M059J (cell line): Measurements from ENCODE around the gene B3GLCT. TPM values are rescaled to one million over a fixed set of nuclear protein-coding genes. Genes with fewer than 3 reads are reported as not detected.
"Not testable (repeated sequence)": the region's sequence is repeated elsewhere in the genome, so short reads cannot be mapped to it uniquely, and the experiment has no call there.

Source experiments
- DNase-seq: peaks from one replicate; pipeline ENCODE4 v3.0.0-alpha.2; 2012; ENCODE audit warnings: low read depth
- total RNA-seq: library from RNA; depleted of rRNA; stranded (reverse); fragments of >200 nt; shearing (Covaris generic); gene quantifications from 2 replicates; pipeline ENCODE4 v1.2.3, GENCODE V29; 2014

B3GLCT gene
- total RNA-seq, 1 experiment from 2014 or later = 22.1 TPM

DNA sequence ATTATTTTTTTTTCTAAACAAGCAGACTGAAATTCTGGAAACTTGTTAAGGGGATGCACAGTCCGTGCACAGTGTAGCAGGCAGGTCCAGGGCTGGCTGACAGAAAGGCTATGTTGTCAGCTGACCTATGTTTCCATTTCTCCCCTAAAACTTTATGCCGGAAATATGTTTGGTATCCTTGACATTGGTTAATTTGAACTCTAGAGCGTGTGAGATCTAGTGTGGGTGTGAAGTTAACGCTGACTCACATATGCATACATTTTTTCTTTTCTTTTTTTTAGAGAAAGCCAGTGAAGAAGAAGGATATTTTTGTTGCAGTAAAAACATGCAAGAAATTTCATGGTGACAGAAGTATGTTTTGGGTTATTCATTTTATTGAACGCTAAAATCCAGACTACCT lies 76.6 kb downstream of the B3GLCT start:
- no peak for DNase-seq

DNA sequence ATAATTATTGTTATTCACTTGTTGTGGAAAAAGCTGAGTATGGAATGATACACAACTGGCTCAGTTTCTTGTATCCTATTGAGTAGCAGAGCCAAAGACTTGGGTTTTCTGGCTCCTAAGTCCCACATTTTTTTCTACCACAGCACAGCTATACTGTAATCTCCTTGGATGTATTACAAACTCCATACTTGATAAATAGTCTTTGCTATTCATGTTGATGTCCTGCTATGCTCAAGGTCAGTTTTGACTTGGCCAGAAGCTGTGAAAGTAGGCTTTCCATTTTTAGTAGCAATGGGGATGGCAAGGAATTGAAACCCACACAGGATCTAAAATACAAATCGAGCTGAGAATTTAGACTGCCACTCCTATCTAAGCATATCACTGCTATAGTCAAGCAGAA lies 79.1 kb downstream of the B3GLCT start:
- DNase-seq = no peak

DNA sequence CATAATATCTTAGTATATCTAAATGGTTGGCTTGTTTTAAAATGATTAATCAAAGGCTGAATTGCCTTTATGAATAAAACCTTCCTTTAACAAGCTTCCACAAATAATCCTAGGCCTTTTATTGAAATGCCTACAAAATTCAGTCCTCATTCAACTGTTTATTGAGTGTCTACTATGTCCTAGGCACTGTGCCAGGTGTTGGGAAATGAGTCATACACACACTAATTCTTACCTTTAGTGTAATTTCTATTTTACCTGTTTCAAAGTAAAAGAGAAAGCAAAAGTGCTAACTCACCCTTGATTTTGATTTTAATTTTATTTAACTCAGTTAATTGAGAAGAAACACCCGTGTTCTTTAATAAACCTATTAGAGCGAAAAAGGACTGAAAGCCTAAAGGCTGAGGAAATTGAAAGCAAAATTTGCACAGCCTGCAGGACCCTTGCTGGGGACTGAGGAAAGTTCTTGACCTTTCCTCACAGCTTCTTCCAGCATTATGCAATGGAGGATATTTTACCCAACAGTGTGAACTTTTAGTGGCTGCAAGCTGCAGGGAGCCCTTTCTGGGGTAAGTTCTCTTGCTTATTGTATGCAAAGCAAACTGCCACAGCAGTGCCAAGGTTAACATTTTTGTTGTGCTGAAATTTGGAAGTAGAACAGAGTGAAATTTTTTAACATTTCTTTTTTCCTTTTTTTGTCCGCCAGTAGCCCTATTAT lies 83.1 kb downstream of the B3GLCT start:
- DNase-seq = peak; percentile 5

DNA sequence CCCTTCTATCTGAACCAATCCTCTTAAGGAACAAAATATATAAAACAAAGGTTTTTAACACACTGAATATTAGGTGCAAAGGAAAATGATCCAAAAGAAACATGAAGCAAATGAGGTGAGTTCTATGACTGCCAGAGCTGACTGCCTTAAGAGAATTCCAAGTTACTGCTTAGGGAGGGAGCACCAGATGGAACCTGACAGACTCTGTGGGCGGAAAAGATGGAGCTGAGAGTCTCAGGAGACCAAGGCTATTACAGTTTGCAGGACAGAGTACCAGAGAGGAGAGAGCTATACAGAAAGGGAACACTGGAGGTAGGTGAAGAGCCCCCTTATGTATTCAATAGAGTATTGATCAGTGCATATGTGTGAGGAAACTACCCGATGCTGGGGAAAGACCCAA lies 87.2 kb downstream of the B3GLCT start:
- no peak for DNase-seq

DNA sequence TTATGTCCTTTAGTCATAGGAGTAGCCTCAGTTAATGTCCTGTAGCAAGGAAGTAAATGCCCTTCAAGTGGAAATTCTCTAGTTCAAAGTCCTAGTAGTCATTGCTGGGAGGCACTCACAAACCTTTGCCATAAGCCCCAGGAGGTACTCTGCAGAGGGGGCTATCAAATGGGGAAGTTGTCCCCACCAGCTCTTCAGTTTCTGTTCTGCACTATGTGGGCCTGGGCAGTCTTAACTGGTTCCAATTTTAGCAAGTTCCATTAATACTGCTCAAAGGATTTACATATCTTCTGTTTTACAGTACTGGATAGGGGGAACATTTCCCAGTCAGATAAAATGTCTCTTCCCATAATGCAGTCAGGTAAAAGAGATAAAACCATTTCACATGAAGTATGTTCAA lies 101.3 kb downstream of the B3GLCT start:
- no peak for DNase-seq

DNA sequence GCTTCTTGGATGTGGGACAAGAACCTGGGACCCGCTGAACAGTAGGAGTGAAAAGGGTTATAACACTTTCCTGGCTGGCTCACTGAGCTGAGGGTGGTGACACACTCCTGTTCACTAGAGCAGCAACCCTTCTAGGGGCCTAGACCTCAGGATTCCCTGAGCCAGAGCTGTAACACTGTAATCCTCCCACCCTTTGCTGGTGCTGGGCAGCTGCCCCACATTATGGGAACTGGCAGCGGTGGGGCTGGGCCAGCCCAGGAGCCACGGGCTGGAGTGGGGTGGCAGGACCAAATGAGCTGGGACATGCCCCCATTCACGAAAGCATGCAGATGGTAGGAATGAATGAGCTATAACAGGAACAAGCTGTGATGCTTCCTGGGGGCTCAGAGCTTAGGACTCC lies 110.6 kb downstream of the B3GLCT start:
- no peak for DNase-seq

DNA sequence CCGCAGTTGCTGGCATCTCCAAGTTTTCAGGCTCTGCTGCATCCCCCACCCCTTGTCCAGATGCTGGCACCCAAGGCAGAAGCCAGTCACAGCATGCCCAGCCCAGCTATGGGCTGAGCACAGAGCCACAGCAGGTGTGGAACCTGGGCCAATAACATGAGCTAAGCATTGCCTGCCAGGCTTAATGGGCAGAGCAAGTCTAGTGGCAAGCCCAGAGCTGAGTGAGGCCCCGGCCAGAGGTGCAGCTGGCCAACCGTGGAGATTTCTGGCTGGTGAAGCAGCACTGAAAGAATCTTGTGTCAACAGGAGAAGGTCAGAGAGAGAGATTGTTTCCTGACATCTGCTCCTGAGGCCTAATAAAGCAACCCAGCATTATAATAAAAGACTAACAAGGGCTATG lies 111.0 kb downstream of the B3GLCT start:
- DNase-seq = no peak

DNA sequence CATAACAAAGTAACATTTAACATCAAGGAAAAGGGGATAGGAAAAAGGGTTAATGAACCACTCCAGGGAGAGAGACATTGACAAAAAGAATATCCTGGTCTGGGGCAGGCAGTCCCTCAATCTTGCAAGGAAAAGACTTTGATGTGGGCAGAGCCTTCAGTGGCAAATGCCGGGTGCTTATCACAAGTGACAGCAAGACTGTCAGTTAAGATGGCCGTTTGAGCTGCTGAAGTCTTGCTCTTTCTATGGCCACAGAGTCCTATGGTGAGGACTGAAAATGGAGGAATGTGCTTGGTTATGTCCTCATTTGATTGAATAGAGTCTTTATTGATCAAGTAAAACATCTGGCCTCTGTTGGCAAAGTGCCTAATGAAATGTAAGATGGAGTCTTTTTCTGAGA lies 112.1 kb downstream of the B3GLCT start:
- DNase-seq = no peak

DNA sequence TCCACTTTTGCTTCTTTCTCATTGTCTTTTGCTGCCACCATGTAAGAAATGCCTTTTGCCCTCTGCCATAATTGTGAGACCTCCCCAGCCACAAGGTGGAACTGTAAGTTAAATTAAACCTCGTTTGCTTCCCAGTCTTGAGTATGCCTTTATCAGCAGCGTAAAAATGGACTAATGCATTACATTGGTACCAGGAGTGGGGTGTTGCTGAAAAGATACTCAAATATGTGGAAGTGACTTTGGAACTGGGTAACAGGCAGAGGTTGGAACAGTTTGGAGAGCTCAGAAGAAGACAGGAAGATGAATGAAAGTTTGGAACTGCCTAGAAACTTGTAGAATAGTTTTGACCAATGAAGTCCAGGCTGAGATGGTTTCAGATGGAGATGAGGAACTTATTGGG lies 115.2 kb downstream of the B3GLCT start:
- DNase-seq = no peak

DNA sequence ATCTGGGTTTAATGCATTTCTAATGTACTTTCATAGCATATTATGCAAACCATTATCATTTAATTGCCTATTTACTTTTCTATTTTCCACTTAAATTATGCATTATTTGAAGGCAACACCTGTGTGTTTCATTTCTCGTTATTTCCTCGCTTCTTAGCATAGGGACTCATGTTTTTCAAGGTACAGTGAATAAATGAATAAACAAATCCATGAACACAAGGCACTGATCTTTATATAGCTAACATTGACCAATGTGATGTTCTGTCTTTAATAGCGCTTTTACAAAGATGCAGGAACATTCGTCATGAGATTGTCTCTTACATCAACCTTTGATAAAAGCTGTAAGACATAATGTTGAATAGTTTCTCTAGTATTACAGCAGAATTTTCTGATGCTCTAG lies 121.2 kb downstream of the B3GLCT start:
- DNase-seq = no peak

DNA sequence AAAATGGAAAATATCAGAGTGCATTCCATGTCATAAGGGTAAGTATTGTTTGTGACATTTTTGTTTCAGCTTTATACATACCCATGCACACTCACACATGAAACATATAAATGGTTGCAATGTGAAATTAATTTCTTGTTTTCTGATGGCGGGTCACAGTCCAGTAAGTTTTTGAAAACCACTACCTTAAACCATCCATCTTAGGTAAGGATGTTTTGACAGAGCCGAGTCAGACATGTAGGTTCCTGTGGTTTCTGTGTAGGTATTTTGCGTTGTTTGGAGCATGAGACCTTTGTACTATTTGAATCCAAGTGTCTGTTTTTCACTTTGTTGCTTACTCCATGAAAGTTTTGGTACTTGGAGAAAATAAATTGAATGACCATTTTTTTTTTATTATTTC lies 121.7 kb downstream of the B3GLCT start:
- no peak for DNase-seq

DNA sequence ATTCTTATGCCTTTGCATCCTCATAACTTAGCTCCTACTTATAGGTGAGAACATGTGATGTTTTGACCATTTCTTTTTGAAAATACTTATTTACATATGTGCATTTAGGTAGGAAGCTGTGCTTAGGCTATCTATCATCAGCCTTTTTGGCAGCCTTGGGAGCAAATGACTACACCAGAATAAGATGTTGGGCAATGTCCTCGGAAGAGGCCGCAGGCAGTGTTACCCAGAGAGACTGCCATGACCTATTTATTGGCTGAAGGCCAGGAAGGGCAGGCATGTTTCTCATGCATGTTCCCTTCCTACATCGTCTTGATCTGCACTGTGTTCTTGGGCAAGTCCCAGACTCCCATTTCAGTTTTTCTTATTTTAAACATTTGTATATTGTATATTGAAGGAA lies 122.3 kb downstream of the B3GLCT start:
- DNase-seq = no peak

DNA sequence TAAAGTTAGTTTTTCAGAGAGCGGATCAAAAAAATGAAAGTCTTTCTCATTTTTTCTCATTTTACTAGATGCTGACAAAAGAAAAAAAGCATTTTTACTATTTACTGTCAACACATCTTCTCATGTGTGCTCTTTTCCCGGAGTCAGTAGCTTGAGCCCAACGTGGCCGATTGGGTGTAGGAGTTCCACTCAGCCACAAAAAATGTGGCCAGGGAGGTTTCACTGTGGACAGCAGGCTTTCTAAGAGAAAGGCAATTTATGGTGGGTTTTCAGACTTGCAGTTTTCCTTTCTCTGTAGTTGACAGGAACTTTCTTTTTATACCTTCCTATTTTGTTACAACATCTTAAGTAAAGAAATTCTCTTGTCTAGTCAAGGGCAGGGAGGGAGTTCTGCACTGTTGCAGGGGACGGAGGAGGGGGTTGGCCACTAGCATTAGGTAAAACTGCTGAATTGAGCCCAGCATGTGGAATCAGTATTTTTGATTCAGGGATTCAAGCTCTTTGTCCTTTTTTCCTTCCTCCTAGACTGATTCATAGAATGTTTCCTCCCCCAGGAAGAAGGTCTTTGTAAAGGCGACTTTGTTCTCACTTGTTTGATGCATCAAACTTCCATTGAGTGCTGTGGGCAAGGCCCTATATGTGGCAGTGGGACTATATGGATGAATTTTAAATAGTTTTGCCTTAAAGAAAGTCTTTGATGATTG lies 123.1 kb downstream of the B3GLCT start:
- no peak for DNase-seq

DNA sequence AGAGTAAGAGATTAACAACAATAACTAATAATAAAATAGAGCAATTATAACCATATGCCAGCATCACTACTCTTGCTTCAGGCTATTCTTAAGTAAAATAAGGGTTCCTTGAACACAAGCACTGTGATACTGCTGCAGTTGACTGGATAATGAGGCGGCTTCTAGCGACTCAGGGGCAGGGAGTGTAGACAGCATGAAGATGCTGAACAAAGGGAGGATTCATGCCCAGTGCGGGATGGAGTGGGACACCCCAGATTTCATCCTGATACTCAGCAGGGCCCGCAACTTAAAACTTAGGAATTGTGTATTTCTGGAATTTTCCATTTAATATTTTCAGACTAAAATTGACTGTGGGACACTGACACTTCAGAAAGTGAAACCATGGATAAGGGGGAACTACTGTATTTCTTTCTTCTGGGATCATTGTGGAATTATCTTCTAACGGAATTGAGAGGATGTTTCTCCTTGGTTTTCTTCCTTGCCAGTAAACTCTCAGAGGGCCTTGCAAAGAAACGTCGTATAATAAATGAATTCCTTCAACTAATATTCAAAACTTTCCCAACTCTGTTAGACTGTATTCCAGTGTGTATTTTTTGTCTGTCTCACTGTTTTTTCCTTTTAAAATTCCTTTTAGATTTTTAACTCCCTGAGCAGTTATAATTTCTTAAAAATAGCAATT lies 127.5 kb downstream of the B3GLCT start:
- DNase-seq = no peak

DNA sequence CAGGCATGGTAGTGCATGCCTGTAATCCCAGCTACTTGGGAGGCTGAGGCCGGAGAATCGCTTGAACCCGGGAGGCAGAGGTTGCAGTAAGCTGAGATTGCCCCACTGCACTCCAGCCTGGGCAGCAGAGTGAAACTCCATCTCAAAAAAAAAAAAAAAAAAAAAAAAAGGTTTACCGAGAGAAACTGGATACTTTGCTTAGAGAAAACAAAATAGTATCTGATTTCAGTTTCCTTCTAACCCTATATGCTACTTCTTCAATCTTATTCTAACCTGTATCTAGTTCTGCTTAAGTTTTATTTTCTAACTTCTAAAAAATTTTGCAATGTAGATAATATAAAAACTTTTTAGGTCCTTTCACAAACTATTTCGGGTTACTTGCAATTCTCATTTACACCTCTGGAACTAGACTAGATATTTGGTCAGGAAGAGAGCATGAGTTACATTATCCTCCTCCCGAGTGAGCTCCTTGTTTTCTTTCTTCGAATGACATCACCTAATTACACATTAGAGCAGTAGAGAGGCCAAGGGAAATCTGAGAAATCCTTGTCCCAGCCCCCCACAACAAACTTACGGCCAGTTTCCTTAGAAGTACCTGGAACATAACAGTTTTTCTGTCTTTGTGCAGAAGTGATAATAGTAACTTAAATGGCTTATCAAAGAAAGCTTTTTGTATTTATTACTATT lies 128.9 kb downstream of the B3GLCT start:
- DNase-seq = no peak

DNA sequence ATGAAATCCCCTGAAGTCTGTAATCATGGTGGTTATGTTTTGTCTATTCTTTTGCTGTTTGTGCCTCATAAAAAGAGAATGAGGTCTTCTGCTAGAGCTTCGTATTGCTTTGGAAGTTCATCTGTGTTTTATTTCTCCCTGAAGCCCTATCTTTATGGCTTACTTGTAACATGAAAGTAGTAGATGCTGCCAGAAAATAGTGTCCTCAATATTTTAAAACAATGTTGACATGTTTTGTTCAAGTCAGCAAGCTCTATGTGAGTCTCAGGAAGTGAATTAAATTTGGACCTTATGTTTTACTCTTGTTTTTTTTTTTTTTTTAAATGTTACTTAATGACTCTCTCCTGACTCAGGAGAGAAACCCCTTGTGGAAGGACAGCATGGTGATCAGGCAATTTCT lies 130.5 kb downstream of the B3GLCT start:
- no peak for DNase-seq

DNA sequence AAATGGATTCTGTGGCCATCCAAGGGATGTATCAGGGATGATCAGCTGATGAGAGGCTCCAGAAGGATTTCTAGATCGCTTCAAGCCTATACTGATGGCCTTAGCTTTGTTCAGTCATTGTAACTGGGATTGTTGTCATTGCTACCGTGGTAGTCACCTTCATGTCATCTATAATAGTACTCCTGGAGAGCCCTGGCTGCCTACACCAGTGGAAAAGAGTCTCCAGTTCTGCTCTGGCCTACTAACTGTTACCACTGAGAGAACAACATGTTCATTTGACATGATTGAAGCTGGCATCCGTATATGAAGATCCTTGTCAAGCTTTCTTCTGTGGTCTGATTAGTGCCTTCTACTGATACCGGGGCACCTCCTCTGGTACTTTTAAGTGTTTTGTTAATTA lies 131.3 kb downstream of the B3GLCT start:
- no peak for DNase-seq

DNA sequence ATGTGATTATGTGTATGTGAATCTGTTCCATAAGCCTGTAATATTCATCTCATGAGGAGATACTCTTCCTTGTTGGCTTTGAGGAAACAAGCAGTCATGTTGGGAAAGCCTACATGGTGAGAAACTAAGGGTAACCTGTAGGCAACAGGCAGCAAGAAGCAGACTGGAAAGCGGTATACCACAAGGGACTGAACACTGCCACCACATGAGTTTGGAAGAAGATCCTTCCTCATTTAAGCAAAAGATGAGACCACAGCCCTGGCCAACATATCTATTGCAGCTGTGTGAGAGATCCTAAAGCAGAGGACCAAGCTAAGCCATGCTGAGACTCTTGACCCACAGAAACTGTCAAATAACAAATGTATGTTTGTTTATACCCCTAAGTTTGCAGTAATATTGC lies 134.8 kb downstream of the B3GLCT start:
- DNase-seq = no peak

DNA sequence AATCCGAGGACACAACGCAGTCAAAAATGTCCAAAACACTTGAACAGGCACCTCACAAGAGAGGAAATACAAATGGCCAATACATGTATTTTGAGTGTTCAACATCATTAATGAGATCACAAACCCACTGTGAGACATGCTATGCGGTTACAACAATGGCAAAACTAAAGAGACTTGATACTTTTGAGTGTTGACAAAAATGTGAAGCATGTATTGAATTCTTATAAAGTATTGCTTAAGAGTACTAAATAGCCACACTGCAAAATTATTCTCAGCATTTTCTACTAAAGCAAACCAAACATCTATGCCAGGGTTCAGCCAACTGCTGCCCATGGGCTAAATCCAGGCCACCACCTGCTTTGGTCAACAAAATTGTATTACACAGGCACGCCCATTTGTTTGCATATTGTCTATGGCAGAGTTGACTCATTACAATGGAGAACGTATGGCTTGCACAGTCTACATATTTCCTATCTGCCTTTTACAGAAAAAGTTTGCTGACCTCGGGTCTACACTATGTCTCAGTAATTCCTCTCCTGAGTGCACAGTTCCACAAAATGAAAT lies 135.3 kb downstream of the B3GLCT start:
- no peak for DNase-seq

DNA sequence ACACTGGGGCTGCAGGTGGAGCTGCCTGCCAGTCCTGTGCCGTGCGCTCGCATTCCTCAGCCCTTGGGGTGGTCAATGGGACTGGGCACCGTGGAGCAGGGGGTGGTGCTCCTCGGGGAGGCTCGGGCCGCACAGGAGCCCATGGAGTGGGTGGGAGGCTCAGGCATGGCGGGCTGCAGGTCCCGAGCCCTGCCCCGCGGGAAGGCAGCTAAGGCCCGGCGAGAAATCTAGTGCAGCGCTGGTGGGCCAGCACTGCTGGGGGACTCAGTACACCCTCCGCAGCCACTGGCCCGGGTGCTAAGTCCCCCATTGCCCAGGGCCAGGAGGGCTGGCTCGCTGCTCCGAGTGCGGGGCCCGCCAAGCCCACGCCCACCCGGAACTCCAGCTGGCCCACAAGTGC lies 139.8 kb downstream of the B3GLCT start:
- not testable (repeated sequence) for DNase-seq

DNA sequence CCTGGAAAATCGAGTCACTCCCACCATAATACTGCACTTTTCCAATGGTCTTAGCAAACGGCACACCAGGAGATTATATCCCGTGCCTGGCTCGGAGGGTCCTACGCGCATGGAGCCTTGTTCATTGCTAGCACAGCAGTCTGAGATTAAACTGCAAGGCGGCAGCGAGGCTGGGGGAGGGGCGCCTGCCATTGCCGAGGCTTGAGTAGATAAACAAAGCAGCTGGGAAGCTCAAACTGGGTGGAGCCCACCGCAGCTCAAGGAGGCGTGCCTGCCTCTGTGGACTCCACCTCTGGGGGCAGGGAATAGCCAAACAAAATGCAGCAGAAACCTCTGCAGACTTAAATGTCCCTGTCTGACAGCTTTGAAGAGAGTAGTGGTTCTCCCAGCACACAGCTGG lies 141.1 kb downstream of the B3GLCT start:
- not testable (repeated sequence) for DNase-seq

DNA sequence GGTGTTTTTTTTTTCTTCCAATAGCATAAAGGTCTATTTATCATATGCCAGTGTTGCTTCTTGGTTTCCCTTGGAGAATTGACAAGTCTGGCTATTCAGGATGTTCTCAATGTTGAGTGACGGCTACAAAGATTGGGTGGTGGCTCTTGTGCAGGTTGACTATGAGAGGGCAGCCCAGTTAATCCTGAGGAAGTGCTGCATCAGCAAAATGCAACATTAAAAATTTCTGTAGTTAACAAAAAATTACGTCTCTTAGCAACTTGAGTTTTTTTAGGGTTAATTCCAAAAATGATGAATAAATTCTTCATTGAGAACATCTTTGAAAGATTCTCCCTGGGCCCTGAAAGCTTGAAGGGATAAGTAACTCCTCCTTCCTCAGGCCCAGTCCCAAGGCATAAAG lies 147.1 kb downstream of the B3GLCT start:
- no peak for DNase-seq
